Posterior cingulate gyrus (tissue), 11 donors: ENCODE results near the gene COL3A1.
A peak's percentile ranks its signal among the peaks of the same experiment; 100 is the strongest.

Source experiments
- DNase-seq, 10 donors: peaks; one replicate each; pipeline versions ENCODE4 v3.0.0 to v3.0.0-alpha.2; 2020 to 2021; ENCODE audit warnings: mixed read lengths in 3 of 10
- intact Hi-C: fragments of 100-400 bp; cut with DNase I; formaldehyde crosslinking; loops from one replicate; pipeline ENCODE4 v1.15.1; 2023

COL3A1 gene

GRCh38 chr2:189013671-189014448, 39.7 kb downstream of the COL3A1 start:
- intact Hi-C loops = no loop called here
- no peak for DNase-seq

GRCh38 chr2:189014449-189015138, 40.4 kb downstream of the COL3A1 start:
- DNase-seq = no peak
- intact Hi-C loops = no loop called here

- DNase-seq = no peak
- intact Hi-C loops = no loop called here
These were observed 41.2 kb downstream of the COL3A1 start for GRCh38 chr2:189015359-189015758.

- no peak for DNase-seq
- intact Hi-C loops = no loop called here
These were observed 42.2 kb downstream of the COL3A1 start for GRCh38 chr2:189016311-189016861.

- intact Hi-C loops = no loop called here
- no peak for DNase-seq
These were observed 44.5 kb downstream of the COL3A1 start for GRCh38 chr2:189018631-189019030.

GRCh38 chr2:189020179-189020578, 46.0 kb downstream of the COL3A1 start:
- DNase-seq = no peak
- intact Hi-C loops = no loop called here

- intact Hi-C loops = no loop called here
- DNase-seq = no peak
These were observed 47.9 kb downstream of the COL3A1 start for GRCh38 chr2:189022053-189022481.

- intact Hi-C loops = no loop called here
- no peak for DNase-seq
These were observed 48.3 kb downstream of the COL3A1 start for GRCh38 chr2:189022492-189022891.

GRCh38 chr2:189024901-189025618, 50.9 kb downstream of the COL3A1 start:
- DNase-seq = no peak
- intact Hi-C loops = no loop called here

- DNase-seq = no peak
- intact Hi-C loops = no loop called here
These were observed 63.3 kb downstream of the COL3A1 start for GRCh38 chr2:189037518-189037917.

- no peak for DNase-seq
- intact Hi-C loops = no loop called here
These were observed 71.7 kb downstream of the COL3A1 start for GRCh38 chr2:189045836-189046235.

- intact Hi-C loops = no loop called here
- DNase-seq = no peak
These were observed 72.1 kb downstream of the COL3A1 start for GRCh38 chr2:189046320-189046719.

- intact Hi-C loops = no loop called here
- DNase-seq = no peak
These were observed 73.2 kb downstream of the COL3A1 start for GRCh38 chr2:189047171-189047888.

GRCh38 chr2:189048189-189048588, 74.0 kb downstream of the COL3A1 start:
- DNase-seq = no peak
- intact Hi-C loops = no loop called here

- no peak for DNase-seq
- intact Hi-C loops = no loop called here
These were observed 75.6 kb downstream of the COL3A1 start for GRCh38 chr2:189049709-189050164.

GRCh38 chr2:189050165-189050712, 76.1 kb downstream of the COL3A1 start:
- intact Hi-C loops = no loop called here
- DNase-seq = peak in 1 of 10 donors; percentile 36

GRCh38 chr2:189056200-189057106, 82.3 kb downstream of the COL3A1 start:
- no peak for DNase-seq
- intact Hi-C loops = no loop called here

GRCh38 chr2:189057316-189057715, 83.1 kb downstream of the COL3A1 start:
- intact Hi-C loops = no loop called here
- DNase-seq = no peak

GRCh38 chr2:189060096-189060642, 86.0 kb downstream of the COL3A1 start:
- no peak for DNase-seq
- intact Hi-C loops = no loop called here
